Left ventricle myocardium inferior (tissue), 1 donor: ENCODE measurements around the gene DIPK1C. TPM values are rescaled to one million over a fixed set of nuclear protein-coding genes. Genes with fewer than 3 reads are reported as not detected.

Experiments
- DNase-seq: peaks from one replicate; pipeline ENCODE4 v3.0.0-alpha.2; 2020
- H3K27ac ChIP-seq: fragments of 200-600 bp; replicated peaks from 2 replicates; pipeline ENCODE4 v1.8.0; 2021
- H3K27me3 ChIP-seq: fragments of 200-600 bp; 2 replicates; pipeline ENCODE4 v1.8.0; 2021; ENCODE audit warnings: low read depth
- H3K36me3 ChIP-seq: fragments of 200-600 bp; 2 replicates; pipeline ENCODE4 v1.8.0; 2021
- H3K4me1 ChIP-seq: fragments of 200-600 bp; 2 replicates; pipeline ENCODE4 v1.8.0; 2021
- H3K4me3 ChIP-seq: fragments of 200-600 bp; 2 replicates; pipeline ENCODE4 v1.8.0; 2021; ENCODE audit warnings: mild to moderate bottlenecking, moderate library complexity
- H3K9me3 ChIP-seq: fragments of 200-600 bp; replicated peaks from 2 replicates; pipeline ENCODE4 v1.8.0; 2021
- CTCF ChIP-seq: fragments of 200-600 bp; IDR thresholded peaks from 2 replicates; pipeline ENCODE4 v1.8.0; 2021; ENCODE audit warnings: antibody characterized with exemption, mild to moderate bottlenecking, borderline replicate concordance
- intact Hi-C: fragments of 100-400 bp; cut with micrococcal nuclease; formaldehyde crosslinking; loops from one replicate; pipeline ENCODE4 v1.11.0; 2022
- total RNA-seq: library from RNA; stranded (reverse); fragmentation: NEBNext Ultra II Directional; extraction: Animal tissue kit (Norgen Biotek cat#: 25700); gene quantifications from one replicate; pipeline ENCODE4 v1.2.1, GENCODE V29; 2021
- donor health status: DM: no; HTN: yes; CAD: no; lungs with severe emphysema.

DIPK1C gene
- total RNA-seq, 1 donor from 2014 or later = 6.4 TPM

DNA sequence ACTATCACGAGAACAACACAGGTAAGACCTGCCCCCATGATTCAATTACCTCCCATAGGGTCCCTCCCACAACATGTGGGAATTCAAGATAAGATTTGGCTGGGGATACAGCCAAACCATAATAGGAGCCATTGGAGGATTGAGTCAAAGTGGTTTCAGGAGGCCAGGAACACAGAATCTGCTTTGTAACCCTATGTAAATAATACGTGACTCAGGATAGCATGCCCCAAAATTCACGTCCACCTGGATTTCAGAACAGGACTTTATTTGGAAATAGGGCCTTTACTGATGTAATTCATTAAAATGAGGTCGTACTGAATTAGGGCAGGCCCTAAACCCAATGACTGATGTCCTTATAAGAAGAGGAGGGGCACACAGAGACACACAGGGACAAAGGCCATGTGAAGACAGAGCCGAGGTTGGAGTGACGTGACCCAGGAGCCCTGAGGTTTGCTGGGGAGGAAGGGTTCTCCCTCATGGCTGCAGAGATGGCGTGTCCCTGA is 23.1 kb upstream of the DIPK1C start:
- Histone ChIP-seq H3K4me3 (no peak overlapping the region), H3K27ac (no peak overlapping the region), H3K4me1 (peaks cover 12% of the 10 kb centered on the region), H3K36me3 (no peaks in the 10 kb centered on the region), H3K9me3 (no peaks in the 10 kb centered on the region), H3K27me3 (no peaks in the 10 kb centered on the region)
- TF ChIP-seq CTCF = no peak
- DNase-seq = no peak
- intact Hi-C loops = no loop called here

DNA sequence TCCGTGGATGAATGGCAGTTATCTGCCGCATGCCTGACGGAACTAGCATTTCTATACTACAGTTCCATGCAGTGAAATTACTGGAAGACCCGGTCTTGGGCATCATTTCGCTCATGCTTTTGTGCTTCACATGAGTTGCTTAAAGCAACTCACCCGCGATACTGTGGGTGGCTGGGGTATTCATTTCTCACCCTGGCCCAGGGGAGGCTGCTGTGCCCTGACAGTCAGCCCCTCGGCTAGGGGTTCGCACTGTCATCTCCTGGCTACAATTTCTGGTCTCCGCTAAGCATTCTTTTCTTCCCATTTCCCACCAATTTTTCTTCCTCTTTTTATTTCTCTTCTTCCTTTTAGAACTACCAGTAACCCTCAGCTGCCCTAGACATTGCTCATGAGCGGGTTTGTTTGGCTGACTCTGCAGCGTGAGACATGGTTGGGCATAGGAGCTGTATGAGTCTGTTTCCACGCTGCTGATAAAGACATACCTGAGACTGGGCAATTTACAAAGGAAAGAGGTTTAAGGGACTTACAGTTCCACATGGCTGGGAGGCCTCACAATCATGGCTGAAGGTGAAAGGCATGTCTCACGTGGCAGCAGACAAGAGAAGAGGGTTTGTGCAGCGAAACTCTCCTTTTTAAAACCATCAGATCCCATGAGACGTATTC is 22.5 kb upstream of the DIPK1C start:
- intact Hi-C loops = loop anchor here (5.0 kb wide), 1 partner anchor 127 kb away; no protein-coding TSS in a partner anchor
- H3K9me3 ChIP-seq = no peaks in the 10 kb centered on the region
- DNase-seq = no peak
- H3K4me1 ChIP-seq = peaks cover 10% of the 10 kb centered on the region
- H3K4me3 ChIP-seq = no peak overlapping the region
- no peak for TF ChIP-seq CTCF
- H3K27ac ChIP-seq = no peak overlapping the region
- H3K27me3 ChIP-seq = no peaks in the 10 kb centered on the region
- H3K36me3 ChIP-seq = no peaks in the 10 kb centered on the region

GRCh38 chr18:74478880-74479279 is 21.8 kb upstream of the DIPK1C start:
- intact Hi-C loops = loop anchor here (5.0 kb wide), 1 partner anchor 127 kb away; no protein-coding TSS in a partner anchor
- Histone ChIP-seq H3K4me1 (peaks cover 7% of the 10 kb centered on the region), H3K36me3 (no peaks in the 10 kb centered on the region), H3K27ac (no peak overlapping the region), H3K9me3 (no peaks in the 10 kb centered on the region), H3K27me3 (no peaks in the 10 kb centered on the region), H3K4me3 (no peak overlapping the region)
- DNase-seq = no peak
- no peak for TF ChIP-seq CTCF

DNA sequence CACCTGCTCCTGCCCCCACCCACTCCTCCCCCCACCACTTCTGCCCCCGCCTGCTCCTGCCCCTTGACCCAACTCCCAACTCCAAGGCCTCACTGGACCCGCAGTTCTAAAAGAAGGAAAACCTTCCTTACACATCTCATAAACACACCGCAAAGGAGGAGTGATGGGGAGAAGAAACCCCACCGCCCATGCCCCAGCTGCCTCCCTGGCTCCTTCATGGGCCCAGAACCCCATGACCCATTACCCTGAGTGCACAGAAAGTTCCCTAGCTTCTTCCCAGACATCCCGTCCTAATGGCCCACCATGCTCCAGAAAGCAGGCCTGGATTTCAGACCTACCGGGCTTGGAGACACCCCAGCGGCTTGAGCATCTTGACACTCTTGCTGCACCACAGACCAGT is 21.2 kb upstream of the DIPK1C start:
- no peak for TF ChIP-seq CTCF
- no peak for DNase-seq
- no peaks in the 10 kb centered on the region for H3K36me3 ChIP-seq
- intact Hi-C loops = loop anchor here (5.0 kb wide), 1 partner anchor 126 kb away; no protein-coding TSS in a partner anchor
- no peak overlapping the region for H3K4me3 ChIP-seq
- H3K4me1 ChIP-seq = peaks cover 7% of the 10 kb centered on the region
- no peak overlapping the region for H3K27ac ChIP-seq
- H3K9me3 ChIP-seq = no peaks in the 10 kb centered on the region
- H3K27me3 ChIP-seq = no peaks in the 10 kb centered on the region

DNA sequence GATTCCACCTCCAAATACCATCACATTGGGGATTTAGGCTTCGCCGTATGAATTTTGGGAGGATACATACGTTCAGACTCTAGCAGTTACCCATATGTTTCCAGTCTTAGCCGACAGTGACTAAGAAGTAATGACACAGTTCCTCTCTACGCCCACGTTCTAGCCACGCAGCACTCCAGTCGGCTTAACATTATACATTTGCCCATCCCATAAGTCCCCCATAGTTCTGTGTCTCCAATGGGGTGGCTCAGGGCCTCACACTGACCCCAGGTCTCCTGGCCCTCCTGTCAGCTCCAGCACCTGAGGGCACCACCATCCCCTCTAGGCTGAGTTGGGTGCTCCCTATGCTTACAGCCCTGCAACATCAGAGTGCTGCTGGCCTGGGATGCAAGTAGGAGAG is 20.7 kb upstream of the DIPK1C start:
- H3K27ac ChIP-seq = no peak overlapping the region
- H3K4me3 ChIP-seq = no peak overlapping the region
- no peaks in the 10 kb centered on the region for H3K36me3 ChIP-seq
- no peak for TF ChIP-seq CTCF
- no peaks in the 10 kb centered on the region for H3K27me3 ChIP-seq
- DNase-seq = no peak
- H3K9me3 ChIP-seq = no peaks in the 10 kb centered on the region
- intact Hi-C loops = loop anchor here (5.0 kb wide), 1 partner anchor 125 kb away; no protein-coding TSS in a partner anchor
- H3K4me1 ChIP-seq = peaks cover 7% of the 10 kb centered on the region
